Osteocyte (in vitro differentiated cells): ENCODE results near the gene ALDH9A1. TPM values are rescaled to one million over a fixed set of nuclear protein-coding genes. Genes with fewer than 3 reads are reported as not detected.
A peak's percentile ranks its signal among the peaks of the same experiment; 100 is the strongest.
"Not testable (repeated sequence)": the region's sequence is repeated elsewhere in the genome, so short reads cannot be mapped to it uniquely, and the experiment has no call there.

Experiments
- DNase-seq: peaks from one replicate; pipeline ENCODE4 v3.0.0; 2021; ENCODE audit warnings: mixed read lengths; ENCODE audit not compliant: unreplicated experiment; ENCODE audit errors: extremely low spot score
- H3K27ac Mint-ChIP-seq: one replicate; pipeline ENCODE4 v1.8.0; 2021; ENCODE audit warnings: mild to moderate bottlenecking, mixed read lengths; ENCODE audit not compliant: unreplicated experiment
- H3K27me3 Mint-ChIP-seq: one replicate; pipeline ENCODE4 v1.8.0; 2021; ENCODE audit warnings: mixed read lengths; ENCODE audit not compliant: unreplicated experiment
- H3K36me3 Mint-ChIP-seq: one replicate; pipeline ENCODE4 v1.8.0; 2021; ENCODE audit warnings: mixed read lengths; ENCODE audit not compliant: unreplicated experiment
- H3K4me1 Mint-ChIP-seq: one replicate; pipeline ENCODE4 v1.8.0; 2021; ENCODE audit warnings: mixed read lengths; ENCODE audit not compliant: unreplicated experiment
- H3K4me3 Mint-ChIP-seq: one replicate; pipeline ENCODE4 v1.8.0; 2021; ENCODE audit warnings: mild to moderate bottlenecking, moderate library complexity, mixed read lengths; ENCODE audit not compliant: unreplicated experiment
- H3K9me3 Mint-ChIP-seq: one replicate; pipeline ENCODE4 v1.8.0; 2021; ENCODE audit warnings: mixed read lengths; ENCODE audit not compliant: unreplicated experiment
- CTCF ChIP-seq: fragments of 200-600 bp; sonication (generic); IDR thresholded peaks from 2 replicates; pipeline ENCODE4 v1.5.0; 2021; ENCODE audit warnings: antibody characterized with exemption, mild to moderate bottlenecking, moderate library complexity
- total RNA-seq: library from RNA; stranded (reverse); gene quantifications from 2 replicates; pipeline ENCODE4 v1.2.1, GENCODE V29; 2021

ALDH9A1 gene
- total RNA-seq, 1 donor from 2014 or later, result 37.1 TPM

GRCh38 chr1:165737196-165737595 lies 38.8 kb upstream of the ALDH9A1 start:
- Mint-ChIP-seq H3K4me3 (no peak overlapping the region), H3K9me3 (peaks cover 9% of the 10 kb centered on the region), H3K27me3 (no peaks in the 10 kb centered on the region), H3K36me3 (peaks cover 54% of the 10 kb centered on the region), H3K4me1 (peaks cover 5% of the 10 kb centered on the region), H3K27ac (no peak overlapping the region)
- TF ChIP-seq CTCF, result no peak
- no peak for DNase-seq

- no peak overlapping the region for H3K27ac Mint-ChIP-seq
These were observed 36.5 kb upstream of the ALDH9A1 start for GRCh38 chr1:165734906-165735305.

GRCh38 chr1:165726841-165727240 lies 28.5 kb upstream of the ALDH9A1 start:
- Mint-ChIP-seq H3K27me3 (no peaks in the 10 kb centered on the region), H3K4me3 (no peak overlapping the region), H3K9me3 (no peaks in the 10 kb centered on the region), H3K36me3 (peaks cover 22% of the 10 kb centered on the region), H3K4me1 (no peaks in the 10 kb centered on the region), H3K27ac (no peak overlapping the region)
- no peak for DNase-seq
- TF ChIP-seq CTCF, result no peak

More at GRCh38 chr1:165734906-165735305, 36.5 kb upstream of the ALDH9A1 start:
- TF ChIP-seq CTCF, result no peak
- Mint-ChIP-seq H3K4me1 (peaks cover 5% of the 10 kb centered on the region), H3K9me3 (peaks cover 9% of the 10 kb centered on the region), H3K27me3 (no peaks in the 10 kb centered on the region), H3K4me3 (no peak overlapping the region), H3K36me3 (peaks cover 35% of the 10 kb centered on the region)
- DNase-seq, result no peak

GRCh38 chr1:165726169-165726568 lies 27.8 kb upstream of the ALDH9A1 start:
- no peaks in the 10 kb centered on the region for H3K9me3 Mint-ChIP-seq
- peaks cover 22% of the 10 kb centered on the region for H3K36me3 Mint-ChIP-seq
- no peaks in the 10 kb centered on the region for H3K27me3 Mint-ChIP-seq
- no peak for TF ChIP-seq CTCF
- no peak overlapping the region for H3K4me3 Mint-ChIP-seq
- no peaks in the 10 kb centered on the region for H3K4me1 Mint-ChIP-seq
- no peak for DNase-seq
- no peak overlapping the region for H3K27ac Mint-ChIP-seq

GRCh38 chr1:165717918-165718515 lies 19.7 kb upstream of the ALDH9A1 start:
- DNase-seq, result no peak
- H3K27ac Mint-ChIP-seq, result no peak overlapping the region
- peaks cover 3% of the 10 kb centered on the region for H3K27me3 Mint-ChIP-seq
- H3K4me3 Mint-ChIP-seq, result no peak overlapping the region
- no peaks in the 10 kb centered on the region for H3K36me3 Mint-ChIP-seq
- TF ChIP-seq CTCF, result peak; percentile 87
- no peaks in the 10 kb centered on the region for H3K4me1 Mint-ChIP-seq
- H3K9me3 Mint-ChIP-seq, result peaks cover 3% of the 10 kb centered on the region

- H3K4me3 Mint-ChIP-seq, H3K36me3 Mint-ChIP-seq, H3K4me1 Mint-ChIP-seq, DNase-seq, H3K27ac Mint-ChIP-seq, H3K9me3 Mint-ChIP-seq, H3K27me3 Mint-ChIP-seq: not testable (repeated sequence)
These were observed 18.1 kb upstream of the ALDH9A1 start for GRCh38 chr1:165716265-165717051.
